HG03135 (cell line): ENCODE results near the gene PPP1R37.
"Not testable (repeated sequence)": the region's sequence is repeated elsewhere in the genome, so short reads cannot be mapped to it uniquely, and the experiment has no call there.

ENCODE experiments used
- ATAC-seq: cut with Tn5 transposase; IDR thresholded peaks from one replicate; pipeline ENCODE4 v1.9.1; 2021; ENCODE audit warnings: mild to moderate bottlenecking, moderate library complexity; ENCODE audit not compliant: unreplicated experiment

PPP1R37 gene

GRCh38 chr19:45113628-45114027 lies 20.6 kb downstream of the PPP1R37 start:
- ATAC-seq: no peak

GRCh38 chr19:45114116-45114515 lies 21.1 kb downstream of the PPP1R37 start:
- no peak for ATAC-seq

DNA sequence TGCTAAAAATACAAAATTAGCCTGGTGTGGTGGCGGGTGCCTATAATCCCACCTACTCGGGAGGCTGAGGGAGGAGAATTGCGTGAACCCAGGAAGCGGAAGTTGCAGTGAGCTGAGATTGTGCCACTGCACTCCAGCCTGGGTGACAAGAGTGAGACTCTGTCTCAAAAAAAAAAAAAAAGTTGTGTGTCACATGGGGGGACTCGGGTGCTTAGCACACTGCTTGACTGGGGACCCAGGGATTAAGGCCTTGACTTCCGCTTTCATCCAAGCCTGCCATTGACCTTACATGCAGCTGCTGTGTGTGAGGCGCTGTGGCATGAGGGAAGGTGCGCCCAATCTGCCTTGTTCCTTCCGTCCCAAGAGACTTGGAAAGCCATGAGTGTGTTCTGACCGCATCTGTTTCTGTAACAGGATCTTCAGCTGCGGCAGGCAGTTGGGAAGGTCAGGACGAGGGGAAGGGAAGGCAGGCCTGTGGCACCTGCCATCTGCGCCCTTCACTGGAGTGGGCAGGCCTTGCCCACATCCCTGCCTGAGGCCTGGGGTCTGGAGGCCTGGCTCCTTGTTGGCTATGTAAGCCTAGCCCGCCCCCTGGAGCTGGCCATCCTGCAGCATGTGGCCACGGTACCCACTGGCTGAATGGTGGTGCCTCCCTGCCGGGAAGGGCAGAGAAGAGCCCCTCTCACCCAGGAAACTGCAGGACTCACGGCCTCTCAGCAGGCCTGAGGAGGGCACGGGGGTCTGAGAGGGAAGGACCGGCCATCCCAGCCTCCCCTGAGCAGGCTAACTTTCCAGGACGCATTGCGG lies 23.0 kb downstream of the PPP1R37 start:
- ATAC-seq: no peak

DNA sequence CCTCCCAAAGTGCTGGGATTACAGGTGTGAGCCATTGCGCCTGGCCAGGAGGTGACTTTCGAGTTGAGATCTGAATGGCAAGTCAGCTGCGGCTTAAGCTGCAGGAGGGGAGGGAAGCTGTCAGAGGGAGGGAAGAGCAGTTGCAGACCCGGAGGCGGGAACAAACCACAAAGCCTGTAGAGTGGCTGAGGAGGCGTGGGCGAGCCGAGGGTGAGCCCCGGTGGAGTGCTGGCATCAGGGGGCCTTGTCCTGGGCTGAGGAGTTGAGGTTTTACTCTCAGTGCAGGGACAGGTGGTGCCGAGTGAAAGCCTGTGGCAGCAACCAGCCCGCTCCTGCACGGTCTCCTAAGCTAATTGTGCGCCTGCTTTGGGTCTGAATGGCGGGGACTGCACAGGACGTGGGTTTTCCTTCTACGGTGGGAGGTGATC lies 24.2 kb downstream of the PPP1R37 start:
- ATAC-seq: no peak

DNA sequence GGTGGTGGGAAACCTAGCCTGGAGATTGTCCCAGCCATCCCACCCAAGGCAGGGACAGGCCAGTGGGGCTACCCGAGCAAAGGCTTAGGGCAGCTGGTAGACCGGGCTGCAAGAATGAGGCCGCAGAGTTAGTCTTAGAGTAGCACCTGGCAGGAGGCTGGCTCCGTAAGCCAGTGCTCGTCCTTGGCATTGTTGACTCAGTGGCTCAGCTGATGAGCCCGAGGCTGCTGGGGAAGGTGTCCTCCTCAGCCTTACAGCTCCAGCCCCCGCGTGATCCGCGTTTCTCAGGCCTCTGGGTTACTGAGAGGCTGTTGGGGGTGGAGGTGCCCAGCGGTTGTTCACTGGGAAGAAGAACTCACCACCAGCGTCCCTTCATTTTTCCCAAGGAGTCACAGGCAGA lies 24.7 kb downstream of the PPP1R37 start:
- ATAC-seq: no peak

GRCh38 chr19:45118106-45118505 lies 25.1 kb downstream of the PPP1R37 start:
- ATAC-seq: no peak

DNA sequence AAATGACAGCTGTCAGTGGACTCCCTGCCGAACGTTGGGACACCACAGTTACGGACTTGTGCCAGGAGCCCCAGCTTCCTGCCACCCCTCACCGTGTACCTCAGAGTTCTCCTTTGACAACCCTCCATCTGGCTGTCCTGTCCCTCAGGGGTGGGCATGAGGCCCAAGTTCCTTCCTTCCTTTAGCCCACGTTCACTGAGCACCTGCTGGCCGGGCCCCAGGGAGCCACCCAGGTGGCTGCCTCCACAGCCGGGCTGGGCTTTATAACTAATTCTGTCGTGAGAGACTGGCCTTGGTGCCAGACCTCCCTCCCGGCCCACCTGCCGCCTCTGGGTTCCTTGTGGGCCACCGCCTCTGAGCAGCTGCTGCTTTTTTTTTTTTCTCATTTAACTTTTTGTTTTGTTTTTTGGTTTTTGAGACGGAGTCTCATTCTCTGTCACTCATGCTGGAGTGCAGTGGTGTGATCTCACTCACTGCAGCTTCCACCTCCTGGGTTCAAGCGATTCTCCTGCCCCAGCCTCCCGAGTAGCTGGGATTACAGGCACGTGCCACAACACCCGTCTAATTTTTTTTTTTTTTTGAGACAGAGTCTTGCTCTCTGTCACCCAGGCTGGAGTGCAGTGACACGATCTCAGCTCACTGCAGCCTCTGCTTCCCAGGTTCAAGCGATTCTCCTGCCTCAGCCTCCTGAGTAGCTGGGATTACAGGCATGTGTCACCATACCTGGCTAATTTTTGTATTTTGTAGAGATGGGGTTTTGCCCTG lies 25.8 kb downstream of the PPP1R37 start:
- ATAC-seq: not testable (repeated sequence)

GRCh38 chr19:45119582-45119981 lies 26.6 kb downstream of the PPP1R37 start:
- ATAC-seq: no peak

- ATAC-seq: no peak
Observed at GRCh38 chr19:45121827-45122345, 28.9 kb downstream of the PPP1R37 start.

GRCh38 chr19:45122832-45123231 lies 29.9 kb downstream of the PPP1R37 start:
- ATAC-seq: no peak

GRCh38 chr19:45123440-45123850 lies 30.5 kb downstream of the PPP1R37 start:
- no peak for ATAC-seq

DNA sequence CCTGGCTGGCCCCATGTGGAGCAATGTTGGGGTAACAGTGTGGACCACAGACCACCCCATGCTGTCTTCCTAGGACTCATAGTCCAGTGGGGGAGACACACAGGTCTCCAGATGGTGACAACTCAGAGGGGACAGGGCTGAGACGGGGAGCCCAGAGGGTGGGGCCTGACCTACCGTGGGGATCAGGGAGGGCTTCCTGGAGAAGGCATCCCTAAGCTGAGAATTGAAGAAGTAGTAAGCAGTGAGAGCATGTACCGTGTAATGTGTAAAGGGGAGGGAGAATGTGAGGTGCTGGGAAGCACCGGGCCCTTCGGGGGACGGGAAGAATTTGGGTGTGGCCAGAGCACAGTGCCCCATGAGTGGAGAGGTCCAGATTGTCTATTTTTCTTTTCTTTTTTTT lies 31.0 kb downstream of the PPP1R37 start:
- no peak for ATAC-seq

DNA sequence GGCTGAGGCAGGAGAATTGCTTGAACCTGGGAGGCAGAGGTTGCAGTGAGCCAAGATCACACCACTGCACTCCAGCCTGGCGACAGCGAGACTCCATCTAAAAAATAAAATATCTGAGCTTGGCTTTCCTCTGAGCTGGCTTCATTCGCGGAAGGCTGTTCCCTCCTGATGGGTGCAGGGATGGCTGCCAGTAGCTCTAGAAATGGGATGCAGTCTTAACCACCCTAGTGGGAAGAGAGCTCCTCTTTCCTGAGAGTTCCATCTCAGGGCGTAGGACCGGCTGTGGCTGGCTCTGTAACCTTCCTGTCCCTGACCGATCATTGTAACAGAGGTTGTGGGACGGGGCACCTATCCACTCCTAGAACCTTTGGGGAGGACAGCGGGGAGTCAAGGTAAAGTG lies 32.4 kb downstream of the PPP1R37 start:
- no peak for ATAC-seq

GRCh38 chr19:45125975-45126493 lies 33.1 kb downstream of the PPP1R37 start:
- no peak for ATAC-seq

GRCh38 chr19:45126654-45127053 lies 33.7 kb downstream of the PPP1R37 start:
- ATAC-seq: no peak

DNA sequence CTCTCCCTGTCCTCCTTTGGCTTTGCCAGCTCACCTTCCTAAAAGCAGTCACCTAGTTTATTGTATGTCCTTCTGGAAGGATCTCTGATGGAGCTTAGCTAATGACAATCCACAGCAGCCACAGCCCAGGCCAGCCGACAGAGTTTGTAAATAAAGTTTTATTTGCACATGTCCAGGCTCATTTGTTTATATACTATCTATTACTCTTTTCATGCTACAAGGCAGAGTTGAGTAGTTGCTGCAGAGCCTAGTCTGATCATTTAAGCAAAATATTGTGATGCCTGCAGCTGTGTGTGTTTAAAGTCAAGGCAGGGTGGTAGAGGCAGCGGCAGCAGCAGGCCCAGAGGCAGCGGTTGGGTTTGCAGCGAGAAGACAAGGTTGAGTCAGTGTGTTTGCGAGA lies 35.2 kb downstream of the PPP1R37 start:
- no peak for ATAC-seq

GRCh38 chr19:45128806-45129205 lies 35.8 kb downstream of the PPP1R37 start:
- no peak for ATAC-seq

DNA sequence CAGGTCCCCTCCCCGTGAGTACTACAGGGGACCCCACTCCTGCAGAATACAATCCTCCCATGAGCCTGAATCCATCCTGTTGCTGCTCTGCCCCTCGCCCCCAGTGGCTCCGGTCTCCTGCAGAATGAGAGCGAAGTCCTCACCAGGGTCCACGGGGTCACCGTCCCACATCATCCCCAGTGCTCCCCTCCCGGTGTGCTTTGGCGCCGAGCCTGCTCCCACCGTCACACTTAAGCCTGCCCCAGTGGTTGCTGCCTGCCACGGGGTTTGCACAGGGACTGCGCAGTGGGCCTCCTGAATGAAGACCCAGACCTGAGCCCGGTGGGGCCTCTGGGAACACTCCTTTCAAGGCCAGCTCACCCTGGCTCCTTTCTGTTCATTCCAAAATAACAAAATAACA lies 37.3 kb downstream of the PPP1R37 start:
- no peak for ATAC-seq

DNA sequence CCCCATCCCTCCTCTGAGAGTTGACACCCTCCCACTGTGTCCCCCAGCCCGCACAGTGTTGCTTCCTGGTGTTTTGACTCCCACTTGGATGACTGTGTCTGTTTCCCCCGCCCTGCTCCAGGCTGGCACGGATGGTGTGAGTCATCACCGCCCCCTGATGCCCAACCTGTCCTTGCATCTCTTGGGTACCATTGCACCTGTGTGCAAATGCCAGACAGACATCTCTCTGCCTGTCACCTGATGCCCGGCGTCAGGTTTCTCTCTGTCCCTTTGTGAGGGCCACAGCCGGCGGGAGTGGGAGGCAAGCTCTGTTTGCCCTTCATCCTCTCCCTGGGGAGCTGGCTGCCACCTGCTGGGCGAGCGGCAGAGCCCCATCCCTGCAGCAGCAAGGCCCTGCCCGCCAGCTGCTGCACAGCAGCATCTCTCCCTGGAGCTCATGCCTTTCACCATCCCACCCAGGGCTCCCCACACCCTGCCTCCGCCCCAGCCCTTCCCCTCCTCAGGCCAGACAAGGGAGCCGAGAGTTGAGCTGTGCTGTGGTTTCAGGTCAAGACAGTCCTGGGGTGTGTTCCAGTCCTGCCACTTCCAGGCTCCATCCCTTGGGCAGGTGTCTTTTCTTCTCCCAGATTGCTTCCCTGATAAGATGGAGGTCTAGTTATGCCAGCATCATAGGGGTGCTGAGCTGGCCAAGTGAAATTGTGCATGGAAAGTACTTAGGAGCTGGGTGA lies 38.1 kb downstream of the PPP1R37 start:
- no peak for ATAC-seq

DNA sequence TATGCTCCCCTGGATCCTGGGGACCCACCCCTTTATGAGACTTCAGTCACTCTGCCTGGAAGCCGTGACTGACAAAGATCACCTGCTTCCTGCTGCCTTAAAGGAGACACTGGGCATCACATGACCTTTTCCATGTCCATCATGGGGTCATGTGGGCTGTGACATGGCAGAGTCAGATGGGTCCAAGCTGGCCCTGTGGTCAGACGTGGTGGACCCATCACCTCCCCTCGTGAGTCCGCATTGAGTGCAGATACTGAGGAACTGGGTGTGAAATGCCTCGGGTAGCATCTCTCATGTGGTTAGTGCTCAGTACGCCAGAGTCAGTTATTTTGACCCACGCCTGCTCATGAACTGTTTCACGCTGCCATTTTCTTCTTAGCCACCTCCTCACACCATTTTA lies 40.7 kb downstream of the PPP1R37 start:
- no peak for ATAC-seq
